CD4-positive, CD25-positive, alpha-beta regulatory T cell (primary cell): ENCODE measurements around the gene WWP2. TPM values are rescaled to one million over a fixed set of nuclear protein-coding genes. Genes with fewer than 3 reads are reported as not detected.
A peak's percentile ranks its signal among the peaks of the same experiment; 100 is the strongest.
"Not testable (repeated sequence)": the region's sequence is repeated elsewhere in the genome, so short reads cannot be mapped to it uniquely, and the experiment has no call there.

Experiments
- ATAC-seq, 2 donors: fragments of 150-1000 bp; cut with Tn5 transposase; one replicate each; pipeline ENCODE4 v1.10.0; 2021; ENCODE audit warnings: low read depth in 2 of 2, moderate number of reproducible peaks in 2 of 2, moderate library complexity in 1 of 2
- DNase-seq, 3 donors: peaks; one replicate each; pipeline versions ENCODE4 v3.0.0 to v3.0.0-alpha.2; 2012 to 2022; ENCODE audit warnings: mixed read lengths in 1 of 3
- H3K27ac ChIP-seq: one replicate; pipeline ENCODE4 v1.7.0; 2013; ENCODE audit warnings: mild to moderate bottlenecking, low read length; ENCODE audit not compliant: insufficient read depth, poor library complexity, severe bottlenecking
- H3K27me3 ChIP-seq: one replicate; pipeline ENCODE4 v1.7.0; 2013; ENCODE audit warnings: low read length; ENCODE audit not compliant: control insufficient read depth, insufficient read depth
- H3K36me3 ChIP-seq: one replicate; pipeline ENCODE4 v1.7.0; 2013; ENCODE audit warnings: mild to moderate bottlenecking, low read length, moderate library complexity; ENCODE audit not compliant: control insufficient read depth, insufficient read depth
- H3K4me1 ChIP-seq: 2 replicates; pipeline ENCODE4 v1.7.0; 2013; ENCODE audit warnings: mild to moderate bottlenecking, low read length; ENCODE audit not compliant: insufficient read depth, control insufficient read depth, poor library complexity, severe bottlenecking
- H3K4me3 ChIP-seq: one replicate; pipeline ENCODE4 v1.7.0; 2013; ENCODE audit warnings: low read depth, mild to moderate bottlenecking, low read length, moderate library complexity
- H3K9me3 ChIP-seq, 2 experiments: 1 replicate in 1 of 2; 2 replicates in 1 of 2; pipeline ENCODE4 v1.7.0; 2013; ENCODE audit warnings: low read length in 2 of 2, mild to moderate bottlenecking in 1 of 2, moderate library complexity in 1 of 2; ENCODE audit not compliant: control insufficient read depth in 2 of 2
- H3K27ac Mint-ChIP-seq, 3 donors: one replicate each; pipeline ENCODE4 v1.8.0; 2020 to 2022; ENCODE audit warnings: mild to moderate bottlenecking in 3 of 3, mixed read lengths in 3 of 3, moderate library complexity in 2 of 3
- H3K27me3 Mint-ChIP-seq: one replicate; pipeline ENCODE4 v1.8.0; 2022; ENCODE audit warnings: mild to moderate bottlenecking, mixed read lengths
- H3K36me3 Mint-ChIP-seq: one replicate; pipeline ENCODE4 v1.8.0; 2020; ENCODE audit warnings: mixed read lengths
- H3K4me1 Mint-ChIP-seq, 4 donors: one replicate each; pipeline ENCODE4 v1.8.0; 2020 to 2022; ENCODE audit warnings: mixed read lengths in 4 of 4, mild to moderate bottlenecking in 1 of 4
- H3K4me3 Mint-ChIP-seq, 4 donors: one replicate each; pipeline ENCODE4 v1.8.0; 2020 to 2022; ENCODE audit warnings: mild to moderate bottlenecking in 4 of 4, mixed read lengths in 4 of 4, moderate library complexity in 3 of 4
- H3K9me3 Mint-ChIP-seq, 7 donors: one replicate each; pipeline ENCODE4 v1.8.0; 2020 to 2022; ENCODE audit warnings: mixed read lengths in 7 of 7, mild to moderate bottlenecking in 3 of 7, moderate library complexity in 2 of 7
- polyA plus RNA-seq, 4 donors: library from polyadenylated mRNA; unstranded; fragments of 300-500 nt; fragmentation: Illumina TruSeq; gene quantifications; one replicate each; pipeline ENCODE4 v1.2.3, GENCODE V29; 2021
- total RNA-seq: library from RNA; stranded (reverse); gene quantifications from one replicate; pipeline ENCODE4 v1.2.3, GENCODE V29; 2022

The WWP2 gene
- total and polyA plus RNA-seq, 5 donors from 2014 or later: 36.3 to 93.0 (median 41.5) TPM

DNA sequence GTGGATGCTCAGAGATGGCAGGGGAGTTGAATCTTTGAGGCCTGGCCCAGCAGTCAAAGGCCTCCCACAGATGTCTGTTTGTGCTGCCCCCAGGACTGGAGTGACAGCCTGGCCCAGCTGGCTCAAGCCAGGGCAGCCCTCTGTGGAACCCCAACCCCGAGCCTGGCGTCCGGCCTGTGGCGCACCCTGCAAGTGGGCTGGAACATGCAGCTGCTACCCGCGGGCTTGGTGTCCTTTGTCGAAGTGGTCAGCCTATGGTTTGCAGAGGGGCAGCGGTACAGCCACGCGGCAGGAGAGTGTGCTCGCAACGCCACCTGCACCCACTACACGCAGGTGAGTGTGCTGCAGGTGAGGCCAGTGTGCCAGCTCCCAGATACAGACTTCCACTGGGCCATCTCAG, 192.1 kb downstream of the WWP2 start:
- not testable (repeated sequence) for H3K27me3 ChIP-seq, H3K4me3 Mint-ChIP-seq, DNase-seq, H3K4me3 ChIP-seq, H3K36me3 Mint-ChIP-seq, H3K27ac Mint-ChIP-seq, H3K36me3 ChIP-seq, H3K27ac ChIP-seq, H3K27me3 Mint-ChIP-seq, H3K9me3 Mint-ChIP-seq, H3K4me1 Mint-ChIP-seq, H3K9me3 ChIP-seq, ATAC-seq, H3K4me1 ChIP-seq

DNA sequence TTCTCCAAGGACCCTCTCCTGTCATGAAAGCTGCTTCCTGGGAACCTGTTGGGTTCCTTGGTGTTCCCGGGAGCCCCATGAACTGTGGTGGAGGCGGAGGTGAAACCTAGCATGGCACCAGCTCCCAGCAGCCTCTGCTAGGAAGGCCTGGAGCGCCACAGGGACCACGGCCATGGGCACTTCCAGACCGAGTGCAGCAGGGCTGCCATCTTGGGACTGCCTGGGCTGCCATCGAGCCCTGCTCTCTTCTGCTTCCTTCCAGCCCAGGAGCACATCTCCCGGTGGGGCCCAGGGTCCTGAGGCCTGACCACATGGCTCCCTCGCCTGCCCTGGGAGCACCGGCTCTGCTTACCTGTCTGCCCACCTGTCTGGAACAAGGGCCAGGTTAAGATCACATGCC, 201.2 kb downstream of the WWP2 start:
- H3K36me3 Mint-ChIP-seq, H3K4me3 ChIP-seq, H3K4me3 Mint-ChIP-seq, DNase-seq, H3K27me3 ChIP-seq, H3K9me3 Mint-ChIP-seq, H3K4me1 ChIP-seq, H3K4me1 Mint-ChIP-seq, H3K27ac ChIP-seq, H3K27ac Mint-ChIP-seq, H3K36me3 ChIP-seq, H3K27me3 Mint-ChIP-seq, ATAC-seq, H3K9me3 ChIP-seq: not testable (repeated sequence)

DNA sequence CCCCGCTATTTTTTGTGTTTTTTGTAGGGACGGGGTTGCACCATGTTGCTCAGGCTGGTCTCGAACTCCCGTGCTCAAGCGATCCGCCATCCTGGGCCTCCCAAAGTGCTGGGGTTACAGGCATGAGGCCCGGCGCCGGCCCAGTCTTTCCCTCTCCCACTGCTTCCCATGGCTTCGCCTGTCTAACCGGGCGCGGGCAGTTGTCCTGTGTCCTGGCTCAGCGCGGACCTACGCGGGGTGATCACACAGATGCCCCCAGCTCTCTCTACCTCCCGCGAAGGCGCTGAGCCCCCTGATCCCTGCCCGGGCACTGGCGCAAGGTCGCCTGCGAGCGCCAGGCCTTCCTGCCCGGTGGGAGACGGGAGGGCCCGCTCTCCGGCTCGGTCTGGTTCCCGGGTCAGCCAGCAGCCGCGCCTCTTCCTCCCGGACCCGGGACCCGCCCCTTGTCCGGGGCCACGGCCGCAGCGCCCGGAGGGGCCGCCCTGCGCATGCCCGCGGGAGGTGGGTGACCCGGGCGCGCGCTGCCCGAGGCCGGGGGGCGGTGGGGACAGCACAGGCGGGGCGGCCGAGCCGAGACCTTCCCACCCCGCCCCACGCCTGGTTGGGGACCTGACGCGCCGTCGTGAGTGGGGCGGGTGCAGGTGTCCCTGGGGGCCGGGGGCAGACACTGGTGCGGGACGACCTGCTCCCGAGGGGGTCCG, 203.0 kb downstream of the WWP2 start:
- H3K4me1 Mint-ChIP-seq, H3K9me3 Mint-ChIP-seq, H3K36me3 ChIP-seq, H3K27me3 ChIP-seq, H3K27ac ChIP-seq, H3K4me3 Mint-ChIP-seq, H3K9me3 ChIP-seq, H3K27me3 Mint-ChIP-seq, DNase-seq, H3K36me3 Mint-ChIP-seq, H3K4me3 ChIP-seq, H3K4me1 ChIP-seq, H3K27ac Mint-ChIP-seq: not testable (repeated sequence)
- peak in 1 of 2 donors; percentile 16 for ATAC-seq

DNA sequence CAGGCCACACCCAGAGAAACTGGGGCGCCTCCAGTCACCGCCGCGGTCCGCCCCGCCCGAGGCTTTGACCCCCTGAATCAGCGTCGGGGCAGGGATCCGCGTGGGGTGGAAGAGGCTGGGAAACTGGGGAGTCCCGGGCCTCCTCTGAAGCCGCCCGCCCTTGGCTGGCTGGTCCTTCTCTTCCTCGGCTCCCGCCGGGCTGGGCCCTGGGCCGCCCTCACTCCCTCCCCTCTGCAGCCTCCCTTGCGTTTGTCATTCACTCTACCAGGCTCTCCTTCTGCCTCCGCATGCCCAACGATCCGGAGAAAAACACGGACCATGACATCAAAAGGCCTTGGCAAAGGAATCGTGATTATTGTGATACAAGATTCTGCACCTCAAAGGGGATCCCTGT, 203.5 kb downstream of the WWP2 start:
- not testable (repeated sequence) for H3K9me3 ChIP-seq, H3K4me1 ChIP-seq, H3K4me3 ChIP-seq, H3K4me3 Mint-ChIP-seq, H3K4me1 Mint-ChIP-seq, H3K27ac ChIP-seq, H3K27ac Mint-ChIP-seq, ATAC-seq, H3K27me3 ChIP-seq, H3K36me3 Mint-ChIP-seq, H3K36me3 ChIP-seq, H3K27me3 Mint-ChIP-seq, DNase-seq, H3K9me3 Mint-ChIP-seq

DNA sequence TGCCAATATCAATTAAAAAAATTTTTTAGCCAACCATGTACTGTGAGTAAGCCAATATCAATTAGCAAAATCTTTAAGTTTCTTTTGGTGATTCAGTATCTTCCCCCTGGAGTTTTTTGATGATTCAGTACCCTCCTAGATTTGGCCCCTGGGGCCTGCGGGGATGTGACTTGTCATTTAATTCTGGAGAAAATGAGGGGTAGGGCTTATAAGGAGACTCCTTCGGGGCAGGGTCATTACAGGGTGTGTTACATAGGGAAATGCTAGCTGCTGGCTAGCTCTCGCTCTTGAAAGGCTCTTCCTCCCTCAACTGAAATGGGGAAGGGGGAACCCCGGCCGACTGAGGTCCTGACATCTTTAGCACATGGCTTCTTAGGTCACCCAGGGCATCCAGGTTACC, 205.6 kb downstream of the WWP2 start:
- not testable (repeated sequence) for H3K4me1 ChIP-seq, DNase-seq, ATAC-seq, H3K9me3 ChIP-seq, H3K36me3 Mint-ChIP-seq, H3K36me3 ChIP-seq, H3K27me3 Mint-ChIP-seq, H3K4me3 ChIP-seq, H3K4me1 Mint-ChIP-seq, H3K27me3 ChIP-seq, H3K27ac ChIP-seq, H3K4me3 Mint-ChIP-seq, H3K27ac Mint-ChIP-seq, H3K9me3 Mint-ChIP-seq

DNA sequence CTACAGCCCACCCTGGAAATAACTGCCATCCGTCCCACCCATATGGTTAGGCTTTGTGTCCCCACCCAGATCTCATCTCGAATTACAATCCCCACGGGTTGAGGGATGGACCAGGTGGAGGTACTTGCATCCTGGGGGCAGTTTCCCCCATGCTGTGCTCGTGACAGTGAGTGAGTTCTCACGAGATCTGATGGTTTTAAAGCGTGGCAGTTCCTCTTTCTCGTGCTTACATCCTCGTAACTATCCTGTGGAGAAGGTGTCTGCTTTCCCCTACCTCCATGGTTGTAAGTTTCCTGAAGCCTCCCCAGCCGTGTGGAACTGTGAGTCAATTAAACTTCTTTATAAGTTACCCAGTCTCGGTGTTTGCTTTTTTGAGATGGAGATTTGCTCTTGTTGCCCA, 206.0 kb downstream of the WWP2 start:
- not testable (repeated sequence) for H3K27me3 ChIP-seq, H3K27ac ChIP-seq, DNase-seq, H3K4me3 ChIP-seq, H3K9me3 Mint-ChIP-seq, H3K27me3 Mint-ChIP-seq, H3K4me1 Mint-ChIP-seq, H3K36me3 Mint-ChIP-seq, ATAC-seq, H3K27ac Mint-ChIP-seq, H3K4me1 ChIP-seq, H3K36me3 ChIP-seq, H3K9me3 ChIP-seq, H3K4me3 Mint-ChIP-seq

DNA sequence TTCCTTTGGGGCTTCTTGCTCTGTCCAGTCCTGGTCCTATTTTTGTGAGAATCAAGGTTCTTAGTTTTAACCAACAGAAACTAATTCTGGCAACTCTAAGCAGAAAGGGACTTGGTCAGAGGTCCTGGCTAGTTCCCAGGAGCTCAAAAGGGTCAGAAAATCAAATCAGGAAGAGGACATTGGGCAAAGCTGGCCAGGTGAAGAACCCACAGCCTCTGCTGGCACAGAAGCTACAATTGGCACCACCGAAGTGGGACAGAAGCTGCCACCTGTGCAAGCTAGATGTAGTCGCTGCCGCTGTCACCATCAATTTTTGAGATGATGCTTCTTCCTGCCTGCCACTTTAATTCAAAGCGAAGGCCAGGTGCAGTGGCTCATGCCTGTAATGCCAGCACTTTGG, 207.5 kb downstream of the WWP2 start:
- not testable (repeated sequence) for H3K27ac Mint-ChIP-seq, DNase-seq, ATAC-seq, H3K9me3 Mint-ChIP-seq, H3K36me3 ChIP-seq, H3K36me3 Mint-ChIP-seq, H3K4me3 Mint-ChIP-seq, H3K27me3 ChIP-seq, H3K9me3 ChIP-seq, H3K4me3 ChIP-seq, H3K4me1 Mint-ChIP-seq, H3K27ac ChIP-seq, H3K4me1 ChIP-seq, H3K27me3 Mint-ChIP-seq

DNA sequence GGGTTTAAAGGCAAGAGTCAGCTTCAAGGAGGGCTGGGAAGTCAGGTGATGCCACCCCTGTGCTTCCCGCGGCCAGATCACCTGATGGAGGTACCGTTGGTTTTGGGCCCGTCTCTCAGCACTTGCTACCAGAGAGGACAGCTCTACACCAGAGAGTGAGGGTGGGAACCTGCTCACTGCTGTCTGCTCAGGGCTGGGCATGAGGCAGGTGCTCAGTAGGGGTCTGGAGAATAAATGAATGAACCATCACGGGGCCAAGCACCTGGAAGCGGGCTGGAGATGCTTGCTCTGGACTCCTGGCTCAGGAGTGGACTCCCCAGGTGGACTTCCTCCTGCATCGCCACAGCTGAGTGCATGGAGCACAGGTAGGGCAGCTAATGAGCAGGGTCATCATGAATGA, 210.0 kb downstream of the WWP2 start:
- H3K36me3 ChIP-seq, H3K27me3 Mint-ChIP-seq, H3K27ac Mint-ChIP-seq, ATAC-seq, H3K4me1 Mint-ChIP-seq, H3K4me1 ChIP-seq, H3K27ac ChIP-seq, H3K9me3 ChIP-seq, H3K9me3 Mint-ChIP-seq, DNase-seq, H3K36me3 Mint-ChIP-seq, H3K4me3 ChIP-seq, H3K4me3 Mint-ChIP-seq, H3K27me3 ChIP-seq: not testable (repeated sequence)
